B cell (primary cell): ENCODE data around the gene ZNF710. TPM values are rescaled to one million over a fixed set of nuclear protein-coding genes. Genes with fewer than 3 reads are reported as not detected.

Source experiments
- ATAC-seq: fragments of 200-7000 bp; cut with Tn5 transposase; one replicate; pipeline ENCODE4 v1.10.0; 2021; ENCODE audit warnings: low read depth, mild to moderate bottlenecking, moderate number of reproducible peaks, moderate library complexity
- CTCF ChIA-PET: fragments of 350-600 bp; sonication (Branson Sonifier 250); formaldehyde crosslinking; loops from one replicate; lab custom pipeline; 2021; ENCODE audit warnings: antibody characterized with exemption, inconsistent platforms; lab: Charles Lee
- POLR2A ChIA-PET: fragments of 350-600 bp; sonication (Branson Sonifier 250); formaldehyde crosslinking; loops from one replicate; lab custom pipeline; 2021; ENCODE audit warnings: antibody characterized with exemption; lab: Charles Lee
- DNase-seq: peaks from one replicate; pipeline ENCODE4 v3.0.0; 2013
- H2AFZ ChIP-seq: 2 replicates; pipeline ENCODE4 v1.6.1; 2012; ENCODE audit warnings: mild to moderate bottlenecking, low read depth, low read length; ENCODE audit not compliant: insufficient read depth, poor library complexity, severe bottlenecking
- H3K27ac ChIP-seq, 2 donors: 1 replicate in 1 of 2; 2 replicates in 1 of 2; pipeline ENCODE4 v1.5.1; 2012 to 2013; ENCODE audit warnings: low read length in 2 of 2, mild to moderate bottlenecking in 2 of 2, moderate library complexity in 1 of 2
- H3K27me3 ChIP-seq, 4 experiments: fragments of 200-600 bp in 1 of 4; sonication (generic) in 1 of 4; replicated peaks in 1 of 4; 1 replicate in 2 of 4; 2 replicates in 2 of 4; pipeline versions ENCODE4 v1.6.1 to v1.7.0; 2013 to 2016; ENCODE audit warnings: low read length in 3 of 4, mild to moderate bottlenecking in 2 of 4, mixed read lengths in 1 of 4, moderate library complexity in 1 of 4; ENCODE audit not compliant: insufficient read depth in 4 of 4, control insufficient read depth in 3 of 4; ENCODE audit errors: control extremely low read depth in 1 of 4
- H3K36me3 ChIP-seq, 2 experiments: replicated peaks in 1 of 2; 1 replicate in 1 of 2; 2 replicates in 1 of 2; pipeline versions ENCODE4 v1.6.1 to v1.7.1; 2013; ENCODE audit warnings: low read length in 1 of 2; ENCODE audit not compliant: insufficient read depth in 2 of 2, control insufficient read depth in 1 of 2; ENCODE audit errors: control extremely low read depth in 1 of 2, extremely low read depth in 1 of 2
- H3K4me1 ChIP-seq, 2 donors: fragments of 200-600 bp in 1 of 2; sonication (generic) in 1 of 2; 1 replicate in 1 of 2; 2 replicates in 1 of 2; pipeline versions ENCODE4 v1.5.1 to v1.6.1; 2013 to 2017; ENCODE audit warnings: low read length in 2 of 2; ENCODE audit not compliant: control insufficient read depth in 2 of 2, insufficient read depth in 2 of 2
- H3K4me2 ChIP-seq: replicated peaks from 2 replicates; pipeline ENCODE3; 2012; ENCODE audit warnings: mild to moderate bottlenecking, low read depth, low read length; ENCODE audit not compliant: poor library complexity, severe bottlenecking
- H3K4me3 ChIP-seq, 5 experiments: fragments of 200-600 bp in 1 of 5; sonication (generic) in 1 of 5; 1 replicate in 3 of 5; 2 replicates in 2 of 5; pipeline versions ENCODE4 v1.5.1 to v1.7.0; 2011 to 2016; ENCODE audit warnings: low read length in 4 of 5, mild to moderate bottlenecking in 4 of 5, low read depth in 2 of 5, control low read depth in 1 of 5, moderate library complexity in 1 of 5; ENCODE audit not compliant: insufficient read depth in 1 of 5; ENCODE audit errors: control extremely low read depth in 1 of 5, extremely low read depth in 1 of 5
- H3K79me2 ChIP-seq: fragments of 200-600 bp; sonication (generic); one replicate; pipeline ENCODE4 v1.6.0; 2016; ENCODE audit warnings: low read length; ENCODE audit not compliant: control insufficient read depth, insufficient read depth
- H3K9ac ChIP-seq: fragments of 200-600 bp; sonication (generic); 2 replicates; pipeline ENCODE4 v1.6.1; 2017; ENCODE audit warnings: mild to moderate bottlenecking, low read length, moderate library complexity
- H3K9me3 ChIP-seq, 3 donors: one replicate each; pipeline versions ENCODE4 v1.6.1 to v1.7.1; 2013; ENCODE audit warnings: low read length in 2 of 3; ENCODE audit not compliant: control insufficient read depth in 2 of 3, insufficient read depth in 1 of 3; ENCODE audit errors: control extremely low read depth in 1 of 3
- H4K20me1 ChIP-seq: 2 replicates; pipeline ENCODE4 v1.6.0; 2012; ENCODE audit warnings: mild to moderate bottlenecking, low read length; ENCODE audit not compliant: insufficient read depth, control insufficient read depth, poor library complexity, severe bottlenecking
- H3K27ac Mint-ChIP-seq: one replicate; pipeline ENCODE4 v1.8.0; 2021; ENCODE audit warnings: mixed read lengths
- H3K27me3 Mint-ChIP-seq: one replicate; pipeline ENCODE4 v1.8.0; 2021; ENCODE audit warnings: mixed read lengths
- H3K4me1 Mint-ChIP-seq: one replicate; pipeline ENCODE4 v1.8.0; 2021; ENCODE audit warnings: mixed read lengths
- H3K4me3 Mint-ChIP-seq: one replicate; pipeline ENCODE4 v1.8.0; 2021; ENCODE audit warnings: mixed read lengths
- H3K9me3 Mint-ChIP-seq: one replicate; pipeline ENCODE4 v1.8.0; 2022; ENCODE audit warnings: mixed read lengths; ENCODE audit not compliant: insufficient read depth
- CTCF ChIP-seq: fragments of 200-600 bp; IDR thresholded peaks from one replicate; pipeline ENCODE4 v1.8.0; 2022; ENCODE audit warnings: antibody characterized with exemption, mild to moderate bottlenecking
- EZH2 ChIP-seq: IDR thresholded peaks from 2 replicates; pipeline ENCODE4 v1.6.1; 2012; ENCODE audit warnings: borderline replicate concordance, low read depth, mild to moderate bottlenecking, moderate library complexity, low read length; ENCODE audit not compliant: insufficient read depth, poor library complexity, severe bottlenecking
- WGBS: methylation state at CpG from one replicate; pipeline ENCODE4 v1.1.5; 2013; ENCODE audit warnings: missing lambda C conversion rate; ENCODE audit not compliant: insufficient coverage; 5-methylcytosine and 5-hydroxymethylcytosine counted together
- intact Hi-C: fragments of 100-400 bp; cut with micrococcal nuclease; formaldehyde crosslinking; loops from one replicate; pipeline ENCODE4 v1.10.0; 2022
- polyA plus RNA-seq: library from polyadenylated mRNA; depleted of rRNA; stranded (reverse); fragments of >200 nt; gene quantifications from 2 replicates; pipeline ENCODE4 v1.2.3, GENCODE V29; 2012
- total RNA-seq, 2 donors: library from RNA; stranded (reverse); fragments of 120-200 nt in 1 of 2; gene quantifications; 1 replicate in 1 of 2; 2 replicates in 1 of 2; pipeline versions ENCODE4 v1.2.3 to v1.2.4, GENCODE V29; 2013 to 2022

Gene ZNF710
- total and polyA plus RNA-seq, 2 donors (not counting 1 experiment from before 2014, with no cell fraction given) = 8.7 to 38.7 TPM

DNA sequence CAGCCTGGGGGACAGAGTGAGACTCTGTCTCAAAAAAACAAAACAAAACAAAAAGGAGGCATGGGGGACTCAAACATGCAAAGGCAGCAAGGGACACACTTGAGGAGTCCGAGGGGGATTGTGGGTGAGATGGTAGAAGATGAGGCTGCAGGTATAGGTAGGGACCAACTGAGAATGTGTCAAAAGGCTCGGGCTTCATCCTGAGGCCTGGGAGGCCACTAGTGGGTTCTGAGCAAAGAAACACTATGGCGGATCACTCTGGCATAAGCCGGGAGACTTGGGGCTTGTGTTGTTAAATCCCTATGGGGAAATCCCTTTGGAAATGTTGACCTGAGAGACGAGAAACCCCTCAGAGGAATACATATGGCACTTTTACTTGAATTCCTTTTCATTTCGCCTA, 21.2 kb downstream of the ZNF710 start:
- POLR2A ChIA-PET = no interaction called here
- ATAC-seq = no peak

More for the DNA sequence above, 21.2 kb downstream of the ZNF710 start:
- H3K9ac ChIP-seq = no peak overlapping the region
- Mint-ChIP-seq H3K4me1 (peaks cover 28% of the 10 kb centered on the region), H3K27me3 (no peaks in the 10 kb centered on the region), H3K4me3 (no peak overlapping the region), H3K27ac (no peak overlapping the region), H3K9me3 (no peaks in the 10 kb centered on the region)
- H3K27ac ChIP-seq = no peak overlapping the region
- intact Hi-C loops = no loop called here
- DNase-seq = no peak
- H3K4me3 ChIP-seq = no peak overlapping the region
- peaks cover 83% of the 10 kb centered on the region for H3K79me2 ChIP-seq
- no peaks in the 10 kb centered on the region for H3K27me3 ChIP-seq
- WGBS = 97% methylated on average over 3 of the region's 6 CpGs
- peaks cover 52% of the 10 kb centered on the region for H4K20me1 ChIP-seq
- peaks cover 7 to 18% of the 10 kb centered on the region in 2 donors for H3K4me1 ChIP-seq
- no peaks in the 10 kb centered on the region for H3K9me3 ChIP-seq
- H3K36me3 ChIP-seq = no peaks in the 10 kb centered on the region
- no peak overlapping the region for H3K4me2 ChIP-seq
- no peak overlapping the region for H2AFZ ChIP-seq
- CTCF ChIA-PET = no interaction called here
- TF ChIP-seq EZH2 (no peak), CTCF (no peak)
